ENCODE measurements around the gene AKAP3. TPM values are rescaled to one million over a fixed set of nuclear protein-coding genes. Genes with fewer than 3 reads are reported as not detected.

AKAP3 gene
- 1 to 10 TPM; 2.0 to 7.7 (median 3.0) TPM for total RNA-seq

GRCh38 chr12:4648501-4649357 is at the start of gene AKAP3, which contains the start of gene NDUFA9:
TSS of gene AKAP3 (minus strand) at chr12:4649051. CDS start at chr12:4638196, 10,855 bp downstream.
TSS of gene NDUFA9 (plus strand) at chr12:4649114. CDS start at chr12:4649127, 13 bp downstream.
- Histone ChIP-seq H3K9me3 (no peaks in the 10 kb centered on the region), H3K4me1 (peaks cover 13 to 17% of the 10 kb centered on the region in 2 donors), H3K27me3 (no peaks in the 10 kb centered on the region), H3K4me3 (replicated peaks in 1 of 3) (peak within 1 kb of the TSS; percentile 13 to 63 (median 50)), H3K27ac (peak within 1 kb of the TSS; percentile 42 to 92 (median 82)), H3K36me3 (no peaks in the 10 kb centered on the region)
- peak; percentile 81 to 83 for DNase-seq
- intact Hi-C loops (cut with DNase I) = no loop called here
- peak in 1 of 2 donors; percentile 64 for TF ChIP-seq POLR2A (IDR thresholded peaks at IDR 0.05)
- TF ChIP-seq, protein P1, sequence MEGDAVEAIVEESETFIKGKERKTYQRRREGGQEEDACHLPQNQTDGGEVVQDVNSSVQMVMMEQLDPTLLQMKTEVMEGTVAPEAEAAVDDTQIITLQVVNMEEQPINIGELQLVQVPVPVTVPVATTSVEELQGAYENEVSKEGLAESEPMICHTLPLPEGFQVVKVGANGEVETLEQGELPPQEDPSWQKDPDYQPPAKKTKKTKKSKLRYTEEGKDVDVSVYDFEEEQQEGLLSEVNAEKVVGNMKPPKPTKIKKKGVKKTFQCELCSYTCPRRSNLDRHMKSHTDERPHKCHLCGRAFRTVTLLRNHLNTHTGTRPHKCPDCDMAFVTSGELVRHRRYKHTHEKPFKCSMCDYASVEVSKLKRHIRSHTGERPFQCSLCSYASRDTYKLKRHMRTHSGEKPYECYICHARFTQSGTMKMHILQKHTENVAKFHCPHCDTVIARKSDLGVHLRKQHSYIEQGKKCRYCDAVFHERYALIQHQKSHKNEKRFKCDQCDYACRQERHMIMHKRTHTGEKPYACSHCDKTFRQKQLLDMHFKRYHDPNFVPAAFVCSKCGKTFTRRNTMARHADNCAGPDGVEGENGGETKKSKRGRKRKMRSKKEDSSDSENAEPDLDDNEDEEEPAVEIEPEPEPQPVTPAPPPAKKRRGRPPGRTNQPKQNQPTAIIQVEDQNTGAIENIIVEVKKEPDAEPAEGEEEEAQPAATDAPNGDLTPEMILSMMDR (IDR thresholded peaks at IDR 0.05) = peak in 1 of 6 experiments; percentile 10
- 0 to 1% methylated on average over 39 of the region's 39 CpGs for WGBS, 2 donors

DNA sequence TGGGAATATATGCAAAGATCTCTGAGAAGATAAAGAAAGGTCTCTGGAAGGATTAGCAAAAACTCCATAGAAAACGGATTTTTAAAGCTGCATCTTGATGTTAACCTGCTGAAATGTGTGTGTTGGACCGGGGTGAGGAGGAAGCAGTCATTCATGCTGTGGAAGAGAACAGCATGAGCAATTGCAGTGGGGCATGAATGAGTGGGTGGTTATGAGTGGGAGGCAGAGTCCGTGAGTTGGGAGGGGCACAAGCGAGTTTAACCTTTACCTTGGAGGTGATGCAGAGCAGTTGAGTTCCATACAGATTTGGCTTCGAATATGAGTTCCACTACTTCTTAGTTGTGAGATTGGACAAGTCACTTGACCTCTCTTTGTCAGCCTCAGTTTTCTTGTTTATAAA is 41.9 kb upstream of the AKAP3 start:
- H3K9me3 ChIP-seq = no peaks in the 10 kb centered on the region
- intact Hi-C loops (cut with DNase I) = no loop called here
- TF ChIP-seq POLR2A (IDR thresholded peaks at IDR 0.05) = no peak
- TF ChIP-seq, protein P1 (IDR thresholded peaks at IDR 0.05) = no peak
- 87 to 94% methylated on average over 5 of the region's 5 CpGs for WGBS, 2 donors
- no peak for DNase-seq
- H3K4me3 ChIP-seq (replicated peaks in 1 of 3) = no peak overlapping the region
- peaks cover 10 to 18% of the 10 kb centered on the region in 2 donors for H3K36me3 ChIP-seq
- no peaks in the 10 kb centered on the region for H3K27me3 ChIP-seq
- H3K4me1 ChIP-seq = no peaks in the 10 kb centered on the region
- no peak overlapping the region for H3K27ac ChIP-seq

DNA sequence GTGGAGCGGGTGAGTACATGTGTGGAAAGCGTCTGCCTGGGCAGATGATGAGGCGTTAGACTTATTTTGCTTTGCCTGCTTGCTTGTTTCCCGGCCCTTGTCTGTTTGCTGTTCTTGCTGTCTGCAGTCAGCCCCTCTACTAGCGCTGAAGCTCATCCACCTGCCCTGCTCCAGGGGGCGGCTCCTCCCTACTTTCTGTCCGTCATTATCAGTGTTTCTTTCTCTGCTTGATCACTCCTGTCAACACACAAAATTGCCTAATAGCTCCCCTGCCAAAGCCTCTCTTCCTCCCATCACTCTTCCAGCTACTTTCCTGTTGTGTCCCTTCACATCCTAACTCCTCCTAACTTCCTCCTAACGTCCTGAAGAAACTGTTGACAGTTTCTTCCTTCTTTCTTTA is 36.5 kb upstream of the AKAP3 start:
- Histone ChIP-seq H3K9me3 (no peaks in the 10 kb centered on the region), H3K27ac (no peak overlapping the region), H3K4me1 (no peaks in the 10 kb centered on the region), H3K4me3 (replicated peaks in 1 of 3) (no peak overlapping the region), H3K27me3 (no peaks in the 10 kb centered on the region), H3K36me3 (peaks cover 13 to 36% of the 10 kb centered on the region in 2 donors)
- TF ChIP-seq POLR2A (IDR thresholded peaks at IDR 0.05) = no peak
- TF ChIP-seq, protein P1 (IDR thresholded peaks at IDR 0.05) = no peak
- intact Hi-C loops (cut with DNase I) = no loop called here
- WGBS, 2 donors = 87 to 89% methylated on average over 8 of the region's 8 CpGs
- no peak for DNase-seq

DNA sequence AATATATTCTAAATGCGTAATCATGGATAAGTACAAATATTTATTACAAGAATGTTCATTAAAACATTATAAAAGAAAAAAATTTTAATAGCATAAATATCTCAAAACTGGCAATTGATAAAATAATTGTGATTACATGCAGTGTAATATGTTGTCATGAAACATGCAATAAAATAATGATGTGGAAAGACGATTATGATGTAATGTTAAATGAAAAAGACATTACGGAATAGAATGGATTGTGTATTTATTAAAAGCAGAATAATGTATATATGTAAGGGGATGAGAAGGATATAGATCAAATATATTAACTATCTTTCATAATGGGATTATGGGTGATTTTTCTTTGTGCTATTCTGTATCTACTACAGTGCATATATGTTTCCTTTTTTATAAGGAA is 32.9 kb upstream of the AKAP3 start:
- no peak overlapping the region for H3K4me3 ChIP-seq (replicated peaks in 1 of 3)
- H3K4me1 ChIP-seq = no peaks in the 10 kb centered on the region
- WGBS, 2 donors = 83 to 97% methylated on average over 3 of the region's 3 CpGs
- intact Hi-C loops (cut with DNase I) = no loop called here
- no peak for TF ChIP-seq POLR2A (IDR thresholded peaks at IDR 0.05)
- TF ChIP-seq, protein P1 (IDR thresholded peaks at IDR 0.05) = no peak
- H3K27me3 ChIP-seq = no peaks in the 10 kb centered on the region
- peaks cover 4 to 22% of the 10 kb centered on the region in 2 donors for H3K36me3 ChIP-seq
- no peak for DNase-seq
- H3K27ac ChIP-seq = no peak overlapping the region
- H3K9me3 ChIP-seq = no peaks in the 10 kb centered on the region

DNA sequence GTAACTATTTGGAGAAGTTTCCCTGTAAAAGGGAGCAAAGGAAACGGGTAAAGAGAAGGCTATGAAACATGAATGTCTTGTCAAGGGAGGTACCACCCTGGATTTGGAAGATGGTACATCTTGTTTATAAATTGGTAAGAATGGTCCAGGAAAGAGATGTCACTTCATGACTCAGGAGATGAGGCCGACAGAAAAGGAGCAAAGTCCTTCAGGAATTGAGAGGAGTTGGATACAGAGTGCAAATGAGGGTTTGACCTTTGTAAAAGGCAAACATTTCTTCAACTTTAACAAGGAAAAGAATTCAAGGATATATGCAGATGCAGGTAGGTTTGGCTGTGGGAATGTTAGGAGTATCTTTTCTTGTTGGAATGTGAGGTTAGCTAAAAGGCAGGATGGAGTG is 30.9 kb upstream of the AKAP3 start:
- no peaks in the 10 kb centered on the region for H3K9me3 ChIP-seq
- no peak overlapping the region for H3K4me3 ChIP-seq (replicated peaks in 1 of 3)
- no peak overlapping the region for H3K27ac ChIP-seq
- 91 to 93% methylated on average over 2 of the region's 2 CpGs for WGBS, 2 donors
- no peaks in the 10 kb centered on the region for H3K4me1 ChIP-seq
- intact Hi-C loops (cut with DNase I) = no loop called here
- H3K36me3 ChIP-seq = peaks cover 3 to 11% of the 10 kb centered on the region in 2 donors
- no peaks in the 10 kb centered on the region for H3K27me3 ChIP-seq
- DNase-seq = no peak
- TF ChIP-seq POLR2A (IDR thresholded peaks at IDR 0.05) = no peak
- TF ChIP-seq, protein P1 (IDR thresholded peaks at IDR 0.05) = no peak

All from thyroid gland (tissue), 4 donors.